Smooth muscle cell (in vitro differentiated cells): ENCODE measurements around the gene TCEANC. TPM values are rescaled to one million over a fixed set of nuclear protein-coding genes. Genes with fewer than 3 reads are reported as not detected.

Source experiments
- DNase-seq: peaks from one replicate; lab custom pipeline; 2025; ENCODE audit not compliant: unreplicated experiment; lab: John Stamatoyannopoulos, UW
- H2AFZ ChIP-seq: fragments of 200-600 bp; sonication (generic); 2 replicates; pipeline ENCODE4 v1.6.0; 2016; ENCODE audit warnings: antibody characterized with exemption, low read depth, mild to moderate bottlenecking
- H3F3A ChIP-seq: fragments of 200-600 bp; sonication (generic); 2 replicates; pipeline ENCODE4 v1.6.0; 2017; ENCODE audit warnings: antibody characterized with exemption, low read depth
- H3K27ac ChIP-seq: fragments of 200-600 bp; sonication (generic); 2 replicates; pipeline ENCODE4 v1.5.1; 2016; ENCODE audit warnings: low read depth, mild to moderate bottlenecking
- H3K27me3 ChIP-seq: fragments of 200-600 bp; sonication (generic); 2 replicates; pipeline ENCODE4 v1.6.1; 2016; ENCODE audit warnings: low read depth, mild to moderate bottlenecking
- H3K36me3 ChIP-seq: fragments of 200-600 bp; sonication (generic); 2 replicates; pipeline ENCODE4 v1.5.1; 2016; ENCODE audit warnings: low read depth
- H3K4me1 ChIP-seq: fragments of 200-600 bp; sonication (generic); 2 replicates; pipeline ENCODE4 v1.5.1; 2016; ENCODE audit warnings: low read depth
- H3K4me2 ChIP-seq: fragments of 200-600 bp; sonication (generic); 2 replicates; pipeline ENCODE4 v1.6.0; 2016; ENCODE audit warnings: mild to moderate bottlenecking
- H3K4me3 ChIP-seq: fragments of 200-600 bp; sonication (generic); 2 replicates; pipeline ENCODE4 v1.5.1; 2016; ENCODE audit warnings: mild to moderate bottlenecking
- H3K79me2 ChIP-seq: fragments of 200-600 bp; sonication (generic); 2 replicates; pipeline ENCODE4 v1.6.0; 2016; ENCODE audit warnings: low read depth, mild to moderate bottlenecking
- H3K9ac ChIP-seq: fragments of 200-600 bp; sonication (generic); 2 replicates; pipeline ENCODE4 v1.6.0; 2016; ENCODE audit warnings: low read depth
- H3K9me3 ChIP-seq: fragments of 200-600 bp; sonication (generic); replicated peaks from 2 replicates; pipeline ENCODE4 v1.5.1; 2016; ENCODE audit warnings: low read depth
- H4K20me1 ChIP-seq: fragments of 200-600 bp; sonication (generic); 2 replicates; pipeline ENCODE4 v1.6.0; 2016; ENCODE audit warnings: low read depth
- WGBS: methylation state at CpG from one replicate; pipeline ENCODE4 v1.1.7; 2016; ENCODE audit warnings: low lambda C conversion rate; 5-methylcytosine and 5-hydroxymethylcytosine counted together
- polyA plus RNA-seq: library from polyadenylated mRNA; unstranded; fragments of >200 nt; fragmentation: Nextera tagmentation; extraction: Ambion mirVana; gene quantifications from 2 replicates; pipeline ENCODE4 v1.2.1, GENCODE V29; 2016
- total RNA-seq: library from RNA; depleted of rRNA; stranded (reverse); fragments of >200 nt; gene quantifications from 2 replicates; pipeline ENCODE4 v1.2.3, GENCODE V29; 2014
- TF ChIP-seq, protein P1 (sequence below): fragments of 200-600 bp; sonication (generic); IDR thresholded peaks from 2 replicates; pipeline ENCODE4 v1.5.1; 2017; ENCODE audit warnings: borderline replicate concordance, mild to moderate bottlenecking, antibody characterized with exemption; ENCODE audit not compliant: insufficient read depth, poor library complexity, severe bottlenecking

TCEANC gene
- total and polyA plus RNA-seq, 2 experiments from 2014 or later, result 1.2 to 2.6 TPM

GRCh38 chrX:13697976-13698375 is 45.0 kb downstream of the TCEANC start:
- no peak overlapping the region for H3K27ac ChIP-seq
- DNase-seq, result no peak
- TF ChIP-seq, protein P1, sequence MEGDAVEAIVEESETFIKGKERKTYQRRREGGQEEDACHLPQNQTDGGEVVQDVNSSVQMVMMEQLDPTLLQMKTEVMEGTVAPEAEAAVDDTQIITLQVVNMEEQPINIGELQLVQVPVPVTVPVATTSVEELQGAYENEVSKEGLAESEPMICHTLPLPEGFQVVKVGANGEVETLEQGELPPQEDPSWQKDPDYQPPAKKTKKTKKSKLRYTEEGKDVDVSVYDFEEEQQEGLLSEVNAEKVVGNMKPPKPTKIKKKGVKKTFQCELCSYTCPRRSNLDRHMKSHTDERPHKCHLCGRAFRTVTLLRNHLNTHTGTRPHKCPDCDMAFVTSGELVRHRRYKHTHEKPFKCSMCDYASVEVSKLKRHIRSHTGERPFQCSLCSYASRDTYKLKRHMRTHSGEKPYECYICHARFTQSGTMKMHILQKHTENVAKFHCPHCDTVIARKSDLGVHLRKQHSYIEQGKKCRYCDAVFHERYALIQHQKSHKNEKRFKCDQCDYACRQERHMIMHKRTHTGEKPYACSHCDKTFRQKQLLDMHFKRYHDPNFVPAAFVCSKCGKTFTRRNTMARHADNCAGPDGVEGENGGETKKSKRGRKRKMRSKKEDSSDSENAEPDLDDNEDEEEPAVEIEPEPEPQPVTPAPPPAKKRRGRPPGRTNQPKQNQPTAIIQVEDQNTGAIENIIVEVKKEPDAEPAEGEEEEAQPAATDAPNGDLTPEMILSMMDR, result no peak

DNA sequence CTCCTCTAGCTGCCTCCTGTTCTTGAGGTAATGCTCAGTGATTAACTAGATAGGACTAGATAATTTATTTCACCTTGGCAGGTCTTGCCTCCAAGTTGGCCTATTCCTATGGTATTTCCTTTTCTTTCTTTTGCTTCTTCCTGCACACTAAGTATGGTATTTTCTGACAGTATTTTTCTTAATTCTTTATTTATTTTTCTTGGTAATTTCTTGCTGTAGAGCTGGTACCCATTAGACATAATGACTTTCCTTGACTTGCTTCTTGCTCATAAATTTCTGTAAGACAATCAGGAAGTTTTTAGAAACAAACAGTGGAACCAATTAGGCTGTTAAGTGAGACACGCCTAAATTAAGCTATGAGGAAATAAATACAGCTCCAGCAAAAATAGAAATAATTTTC is 45.5 kb downstream of the TCEANC start:
- Histone ChIP-seq H3K27me3 (no peaks in the 10 kb centered on the region), H3K27ac (peak overlapping the region; percentile 58), H4K20me1 (peaks cover 93% of the 10 kb centered on the region), H3K36me3 (no peaks in the 10 kb centered on the region), H3K9ac (no peak overlapping the region), H3K4me3 (no peak overlapping the region), H3F3A (no peaks in the 10 kb centered on the region), H3K4me1 (peaks cover 27% of the 10 kb centered on the region), H2AFZ (no peak overlapping the region), H3K79me2 (peaks cover 87% of the 10 kb centered on the region), H3K4me2 (no peak overlapping the region), H3K9me3 (peaks cover 3% of the 10 kb centered on the region)
- TF ChIP-seq, protein P1, result no peak
- 66% methylated on average over 1 of the region's 1 CpG for WGBS
- DNase-seq, result no peak

More at GRCh38 chrX:13697976-13698375, 45.0 kb downstream of the TCEANC start:
- Histone ChIP-seq H4K20me1 (peaks cover 94% of the 10 kb centered on the region), H3F3A (no peaks in the 10 kb centered on the region), H3K9ac (no peak overlapping the region), H3K4me1 (peaks cover 27% of the 10 kb centered on the region), H3K27me3 (no peaks in the 10 kb centered on the region), H3K79me2 (peaks cover 91% of the 10 kb centered on the region), H3K9me3 (peaks cover 3% of the 10 kb centered on the region), H3K4me2 (no peak overlapping the region), H3K36me3 (no peaks in the 10 kb centered on the region), H3K4me3 (no peak overlapping the region), H2AFZ (no peak overlapping the region)
- 69% methylated on average over 1 of the region's 1 CpG for WGBS

GRCh38 chrX:13699183-13699826 is 46.4 kb downstream of the TCEANC start:
- Histone ChIP-seq H3K79me2 (peaks cover 82% of the 10 kb centered on the region), H3K9me3 (peaks cover 3% of the 10 kb centered on the region), H3K27me3 (no peaks in the 10 kb centered on the region), H3K4me3 (no peak overlapping the region), H3K36me3 (no peaks in the 10 kb centered on the region), H3K9ac (no peak overlapping the region), H3F3A (no peaks in the 10 kb centered on the region), H3K4me1 (peaks cover 21% of the 10 kb centered on the region), H3K4me2 (peak overlapping the region; percentile 47), H2AFZ (no peak overlapping the region), H3K27ac (peak overlapping the region; percentile 58), H4K20me1 (peaks cover 93% of the 10 kb centered on the region)
- WGBS, result 58% methylated on average over 7 of the region's 7 CpGs
- DNase-seq, result no peak
- TF ChIP-seq, protein P1, result no peak

GRCh38 chrX:13700380-13700779 is 47.4 kb downstream of the TCEANC start:
- peaks cover 91% of the 10 kb centered on the region for H4K20me1 ChIP-seq
- H3K79me2 ChIP-seq, result peaks cover 72% of the 10 kb centered on the region
- H3K27ac ChIP-seq, result no peak overlapping the region

More at GRCh38 chrX:13700380-13700779, 47.4 kb downstream of the TCEANC start:
- TF ChIP-seq, protein P1, result no peak
- Histone ChIP-seq H3K4me1 (peaks cover 18% of the 10 kb centered on the region), H3K36me3 (no peaks in the 10 kb centered on the region), H3F3A (no peaks in the 10 kb centered on the region), H3K27me3 (no peaks in the 10 kb centered on the region), H3K4me3 (no peak overlapping the region), H3K4me2 (no peak overlapping the region), H3K9ac (no peak overlapping the region), H3K9me3 (peaks cover 3% of the 10 kb centered on the region), H2AFZ (no peak overlapping the region)
- WGBS, result 48% methylated on average over 4 of the region's 4 CpGs
- no peak for DNase-seq
